Measurements from ENCODE around the gene POLR3K. TPM values are rescaled to one million over a fixed set of nuclear protein-coding genes. Genes with fewer than 3 reads are reported as not detected.

The POLR3K gene
- total RNA-seq, 1 donor from 2014 or later = 12.7 TPM

Other genes with a start within 250 kb of the POLR3K start
- 21.5 TPM for gene SNRNP25, start 220 bp upstream of the POLR3K start, total RNA-seq
- gene RHBDF1, start 19.0 kb upstream of the POLR3K start, total RNA-seq = 50.6 TPM
- gene MPG, start 24.6 kb upstream of the POLR3K start, total RNA-seq = 48.8 TPM
- 29.5 TPM for gene NPRL3, start 85.1 kb upstream of the POLR3K start, total RNA-seq
- 0.95 TPM for gene HBZ, start 99.0 kb upstream of the POLR3K start, total RNA-seq
- gene HBM, start 112.4 kb upstream of the POLR3K start, total RNA-seq = not detected
- gene HBA2, start 119.3 kb upstream of the POLR3K start, total RNA-seq = 30.0 TPM
- 54.8 TPM for gene HBA1, start 123.1 kb upstream of the POLR3K start, total RNA-seq
- gene HBQ1, start 126.9 kb upstream of the POLR3K start, total RNA-seq = not detected
- 72.1 TPM for gene LUC7L, start 175.8 kb upstream of the POLR3K start, total RNA-seq
- gene FAM234A, start 181.2 kb upstream of the POLR3K start, total RNA-seq = 138 TPM
- 6.7 TPM for gene RGS11, start 222.3 kb upstream of the POLR3K start, total RNA-seq
- gene ARHGDIG, start 227.0 kb upstream of the POLR3K start, total RNA-seq = 2.6 TPM
- 1.3 TPM for gene PDIA2, start 229.6 kb upstream of the POLR3K start, total RNA-seq